ENCODE measurements around the gene CORO7. TPM values are rescaled to one million over a fixed set of nuclear protein-coding genes. Genes with fewer than 3 reads are reported as not detected.

CORO7 gene
- total RNA-seq, 1 donor = 9.9 TPM

DNA sequence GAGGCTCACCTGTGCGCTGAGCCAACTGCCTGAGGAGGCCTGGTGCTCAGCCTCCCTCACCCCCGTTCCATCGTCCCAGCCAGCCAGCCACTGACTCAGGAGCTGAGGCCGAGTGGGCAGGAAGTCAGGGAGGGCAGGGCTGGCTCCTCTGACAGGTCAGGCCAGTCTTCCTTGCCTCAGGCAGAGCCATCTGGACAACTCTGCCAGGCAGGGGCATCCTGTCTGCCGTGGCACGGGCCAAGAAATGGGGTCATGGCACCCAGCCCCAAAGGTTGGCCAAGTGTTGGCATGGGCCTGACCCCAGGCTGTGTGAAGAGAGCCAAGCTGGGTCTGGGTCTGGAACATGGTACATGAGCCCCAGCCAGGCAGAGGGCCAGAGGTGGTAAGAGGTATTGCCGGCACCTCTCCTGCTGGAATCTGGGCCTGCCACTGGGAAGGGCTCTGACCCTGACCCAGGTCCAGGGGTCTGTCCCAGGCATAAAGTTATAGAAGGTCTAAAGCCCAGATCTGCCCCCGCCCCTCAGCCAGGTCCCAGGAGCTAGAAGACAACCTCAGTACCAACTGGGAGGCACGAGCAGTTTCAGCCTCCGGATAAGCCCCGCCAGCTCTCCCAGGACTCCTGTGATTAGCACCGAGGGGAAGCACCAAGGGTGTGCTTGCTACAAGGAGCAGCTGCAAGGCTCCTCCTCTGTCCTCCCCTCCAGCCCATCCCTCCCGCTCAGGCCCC is 47.2 kb downstream of the CORO7 start:
- no peak for DNase-seq (ENCODE audit: low read depth)
- H3K4me3 ChIP-seq (ENCODE audit: low read depth, low read length) = no peak overlapping the region
- TF ChIP-seq, protein P1, sequence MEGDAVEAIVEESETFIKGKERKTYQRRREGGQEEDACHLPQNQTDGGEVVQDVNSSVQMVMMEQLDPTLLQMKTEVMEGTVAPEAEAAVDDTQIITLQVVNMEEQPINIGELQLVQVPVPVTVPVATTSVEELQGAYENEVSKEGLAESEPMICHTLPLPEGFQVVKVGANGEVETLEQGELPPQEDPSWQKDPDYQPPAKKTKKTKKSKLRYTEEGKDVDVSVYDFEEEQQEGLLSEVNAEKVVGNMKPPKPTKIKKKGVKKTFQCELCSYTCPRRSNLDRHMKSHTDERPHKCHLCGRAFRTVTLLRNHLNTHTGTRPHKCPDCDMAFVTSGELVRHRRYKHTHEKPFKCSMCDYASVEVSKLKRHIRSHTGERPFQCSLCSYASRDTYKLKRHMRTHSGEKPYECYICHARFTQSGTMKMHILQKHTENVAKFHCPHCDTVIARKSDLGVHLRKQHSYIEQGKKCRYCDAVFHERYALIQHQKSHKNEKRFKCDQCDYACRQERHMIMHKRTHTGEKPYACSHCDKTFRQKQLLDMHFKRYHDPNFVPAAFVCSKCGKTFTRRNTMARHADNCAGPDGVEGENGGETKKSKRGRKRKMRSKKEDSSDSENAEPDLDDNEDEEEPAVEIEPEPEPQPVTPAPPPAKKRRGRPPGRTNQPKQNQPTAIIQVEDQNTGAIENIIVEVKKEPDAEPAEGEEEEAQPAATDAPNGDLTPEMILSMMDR (IDR thresholded peaks at IDR 0.05; ENCODE audit: insufficient read depth, low read depth, low read length) = no peak

GRCh38 chr16:4367393-4367856 is 49.0 kb downstream of the CORO7 start:
- no peak for DNase-seq (ENCODE audit: low read depth)
- H3K4me3 ChIP-seq (ENCODE audit: low read depth, low read length) = no peak overlapping the region
- TF ChIP-seq, protein P1 (IDR thresholded peaks at IDR 0.05; ENCODE audit: insufficient read depth, low read depth, low read length) = no peak

DNA sequence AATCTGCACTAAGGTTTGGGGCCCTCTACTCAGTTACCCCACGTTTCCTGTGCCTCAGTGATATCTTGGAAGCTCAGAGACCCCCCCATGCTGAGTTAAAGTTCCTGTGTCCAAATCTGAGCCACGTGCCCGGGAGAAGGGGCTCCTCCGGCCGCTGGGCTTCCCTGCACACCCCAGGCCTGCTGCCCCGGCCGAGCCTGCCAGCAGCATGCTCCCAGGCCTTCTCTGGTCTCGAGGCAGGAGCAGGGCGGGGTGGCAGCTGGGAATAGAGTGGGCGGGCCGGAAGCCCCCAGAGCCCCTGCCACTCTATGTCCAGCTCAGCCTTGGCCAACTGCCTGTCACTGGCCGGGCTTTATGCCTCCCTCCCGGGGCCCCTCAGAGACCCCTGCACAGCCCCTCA is 50.4 kb downstream of the CORO7 start:
- DNase-seq (ENCODE audit: low read depth) = no peak
- TF ChIP-seq, protein P1 (IDR thresholded peaks at IDR 0.05; ENCODE audit: insufficient read depth, low read depth, low read length) = no peak
- no peak overlapping the region for H3K4me3 ChIP-seq (ENCODE audit: low read depth, low read length)

DNA sequence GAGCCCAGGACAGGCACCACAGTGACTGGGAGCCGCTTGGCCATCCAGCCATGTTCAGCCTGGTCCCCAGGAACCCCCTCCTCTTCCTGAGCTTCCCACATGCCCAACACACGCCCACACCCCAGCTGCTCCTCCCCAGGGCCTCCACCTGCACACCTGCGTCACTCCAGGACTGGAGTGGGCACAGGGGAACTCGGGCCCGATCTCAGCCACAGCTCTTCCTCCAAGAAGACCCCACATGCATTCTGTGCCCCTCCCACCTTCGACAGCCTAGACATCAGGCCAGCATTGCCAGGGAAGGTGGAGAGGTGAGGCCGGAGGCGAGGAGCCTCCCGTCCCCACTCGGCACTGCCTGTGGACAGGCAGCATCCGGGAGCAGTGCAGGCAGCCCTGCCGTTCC is 50.8 kb downstream of the CORO7 start:
- TF ChIP-seq, protein P1 (IDR thresholded peaks at IDR 0.05; ENCODE audit: insufficient read depth, low read depth, low read length) = no peak
- DNase-seq (ENCODE audit: low read depth) = no peak
- H3K4me3 ChIP-seq (ENCODE audit: low read depth, low read length) = no peak overlapping the region

DNA sequence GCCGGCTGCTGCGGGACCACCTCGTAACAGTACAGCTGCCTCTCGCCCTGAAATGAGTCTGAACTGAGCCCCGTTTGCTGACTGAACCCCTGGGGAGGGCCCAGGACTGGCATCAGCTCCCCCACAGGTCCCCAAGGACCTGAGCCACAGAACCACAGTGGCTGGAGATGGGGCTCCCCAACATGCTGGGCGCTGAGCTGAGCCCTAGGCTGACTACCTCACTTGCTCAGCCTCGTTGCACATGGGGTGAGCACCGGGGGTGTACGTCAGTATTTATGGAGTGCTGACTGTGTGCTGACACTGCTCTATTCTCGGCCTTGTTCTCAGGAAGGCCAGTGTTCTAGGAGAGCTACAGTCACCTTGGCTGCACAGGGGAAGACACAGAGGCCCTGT is 51.4 kb downstream of the CORO7 start:
- H3K4me3 ChIP-seq (ENCODE audit: low read depth, low read length) = no peak overlapping the region
- DNase-seq (ENCODE audit: low read depth) = no peak
- TF ChIP-seq, protein P1 (IDR thresholded peaks at IDR 0.05; ENCODE audit: insufficient read depth, low read depth, low read length) = no peak

DNA sequence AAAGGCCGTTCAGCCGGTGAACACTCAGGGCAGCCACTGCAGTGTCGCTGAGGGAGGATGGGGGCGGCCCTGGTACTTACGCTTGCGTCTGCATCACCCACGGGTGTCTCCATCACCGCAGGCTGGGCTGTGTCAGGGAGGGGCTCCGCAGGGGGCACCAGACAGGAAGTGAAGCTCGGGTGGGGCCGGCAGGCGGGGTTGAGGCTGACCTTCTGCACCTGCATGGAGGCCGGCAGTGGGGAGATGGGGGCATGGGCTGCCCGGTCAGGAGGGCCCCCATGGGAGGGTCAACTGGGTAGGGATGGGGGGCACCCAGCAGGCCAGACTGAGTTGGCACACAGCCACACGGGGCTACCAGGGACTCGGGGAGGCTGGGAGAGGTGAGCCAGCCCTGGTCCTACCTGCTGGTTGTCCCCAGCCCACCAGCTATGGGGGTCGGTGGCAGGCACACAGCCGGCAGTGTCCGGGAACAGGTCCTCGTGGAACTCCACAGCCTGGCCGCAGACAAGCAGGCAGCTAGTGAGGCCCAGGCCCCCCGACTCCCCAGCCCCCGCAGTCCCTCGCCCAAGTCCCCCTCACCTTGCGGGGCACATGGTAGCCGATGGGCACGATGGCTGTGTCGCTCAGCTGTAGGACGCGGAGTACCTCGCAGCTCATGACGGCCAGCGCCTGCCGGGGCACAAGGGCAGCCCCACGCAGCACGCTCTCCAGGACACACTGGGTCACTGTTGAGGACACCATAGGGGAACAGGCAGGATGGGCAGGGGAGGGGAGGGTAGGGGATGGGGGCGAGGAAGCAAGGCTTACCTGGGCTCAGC is 52.0 kb downstream of the CORO7 start:
- no peak for DNase-seq (ENCODE audit: low read depth)
- TF ChIP-seq, protein P1 (IDR thresholded peaks at IDR 0.05; ENCODE audit: insufficient read depth, low read depth, low read length) = no peak
- H3K4me3 ChIP-seq (ENCODE audit: low read depth, low read length) = no peak overlapping the region
